ENCODE data around the gene SEC14L2. TPM values are rescaled to one million over a fixed set of nuclear protein-coding genes. Genes with fewer than 3 reads are reported as not detected.

The SEC14L2 gene
- total and polyA plus RNA-seq, 3 donors from 2014 or later: 2.2 to 4.7 (median 3.5) TPM

DNA sequence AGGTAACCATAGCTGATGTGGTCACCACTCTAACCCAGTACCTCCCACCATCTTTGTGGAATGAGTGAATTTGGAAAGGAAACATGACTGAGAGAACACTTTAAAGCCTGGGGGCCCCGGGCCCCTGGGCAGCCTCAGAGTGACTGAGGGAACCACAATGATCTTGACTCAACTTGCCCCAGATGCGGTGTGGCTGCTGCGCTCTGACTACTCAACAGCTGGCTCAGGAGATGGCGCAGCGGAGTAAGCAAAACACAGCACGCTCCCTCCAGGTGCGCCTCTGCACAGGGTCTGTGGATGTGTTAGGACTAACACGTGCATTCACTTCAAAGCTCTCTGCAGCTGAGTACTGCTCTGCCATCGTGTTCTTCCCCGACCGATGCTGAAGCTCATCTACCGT lies 15.6 kb upstream of the SEC14L2 start:
- TF ChIP-seq POLR2A (IDR thresholded peaks at IDR 0.05): no peak
- TF ChIP-seq, protein P1, sequence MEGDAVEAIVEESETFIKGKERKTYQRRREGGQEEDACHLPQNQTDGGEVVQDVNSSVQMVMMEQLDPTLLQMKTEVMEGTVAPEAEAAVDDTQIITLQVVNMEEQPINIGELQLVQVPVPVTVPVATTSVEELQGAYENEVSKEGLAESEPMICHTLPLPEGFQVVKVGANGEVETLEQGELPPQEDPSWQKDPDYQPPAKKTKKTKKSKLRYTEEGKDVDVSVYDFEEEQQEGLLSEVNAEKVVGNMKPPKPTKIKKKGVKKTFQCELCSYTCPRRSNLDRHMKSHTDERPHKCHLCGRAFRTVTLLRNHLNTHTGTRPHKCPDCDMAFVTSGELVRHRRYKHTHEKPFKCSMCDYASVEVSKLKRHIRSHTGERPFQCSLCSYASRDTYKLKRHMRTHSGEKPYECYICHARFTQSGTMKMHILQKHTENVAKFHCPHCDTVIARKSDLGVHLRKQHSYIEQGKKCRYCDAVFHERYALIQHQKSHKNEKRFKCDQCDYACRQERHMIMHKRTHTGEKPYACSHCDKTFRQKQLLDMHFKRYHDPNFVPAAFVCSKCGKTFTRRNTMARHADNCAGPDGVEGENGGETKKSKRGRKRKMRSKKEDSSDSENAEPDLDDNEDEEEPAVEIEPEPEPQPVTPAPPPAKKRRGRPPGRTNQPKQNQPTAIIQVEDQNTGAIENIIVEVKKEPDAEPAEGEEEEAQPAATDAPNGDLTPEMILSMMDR (IDR thresholded peaks at IDR 0.05): no peak
- H3K27ac ChIP-seq: no peak overlapping the region
- no peaks in the 10 kb centered on the region for H3K27me3 ChIP-seq
- peaks cover 1% of the 10 kb centered on the region for H3K4me1 ChIP-seq
- intact Hi-C loops (cut with DNase I; ENCODE audit: low total_unique reads): no loop called here
- H3K4me3 ChIP-seq: no peak overlapping the region
- no peaks in the 10 kb centered on the region for H3K36me3 ChIP-seq (ENCODE audit: low read depth, missing control alignments)
- no peaks in the 10 kb centered on the region for H3K9me3 ChIP-seq
- 86 to 87% methylated on average over 12 of the region's 12 CpGs for WGBS, 2 donors
- DNase-seq: no peak

- intact Hi-C loops (cut with DNase I; ENCODE audit: low total_unique reads): no loop called here
- Histone ChIP-seq H3K4me3 (no peak overlapping the region), H3K27ac (no peak overlapping the region), H3K4me1 (peaks cover 7% of the 10 kb centered on the region), H3K27me3 (no peaks in the 10 kb centered on the region), H3K9me3 (no peaks in the 10 kb centered on the region), H3K36me3 (ENCODE audit: low read depth, missing control alignments) (no peaks in the 10 kb centered on the region)
- TF ChIP-seq, protein P1 (IDR thresholded peaks at IDR 0.05): no peak
- TF ChIP-seq POLR2A (IDR thresholded peaks at IDR 0.05): no peak
- WGBS, 2 donors: 91 to 95% methylated on average over 5 of the region's 5 CpGs
- DNase-seq: no peak
These were observed 14.5 kb upstream of the SEC14L2 start for GRCh38 chr22:30382340-30382739.

GRCh38 chr22:30383061-30383460 lies 13.8 kb upstream of the SEC14L2 start:
- no peak overlapping the region for H3K27ac ChIP-seq
- whole genome bisulfite sequencing, 2 donors: 61 to 76% methylated on average over 3 of the region's 3 CpGs
- intact Hi-C loops (cut with DNase I; ENCODE audit: low total_unique reads): no loop called here
- TF ChIP-seq, protein P1 (IDR thresholded peaks at IDR 0.05): no peak
- no peak for TF ChIP-seq POLR2A (IDR thresholded peaks at IDR 0.05)
- DNase-seq: no peak
- no peak overlapping the region for H3K4me3 ChIP-seq
- no peaks in the 10 kb centered on the region for H3K9me3 ChIP-seq
- no peaks in the 10 kb centered on the region for H3K36me3 ChIP-seq (ENCODE audit: low read depth, missing control alignments)
- H3K4me1 ChIP-seq: peaks cover 10% of the 10 kb centered on the region
- no peaks in the 10 kb centered on the region for H3K27me3 ChIP-seq

DNA sequence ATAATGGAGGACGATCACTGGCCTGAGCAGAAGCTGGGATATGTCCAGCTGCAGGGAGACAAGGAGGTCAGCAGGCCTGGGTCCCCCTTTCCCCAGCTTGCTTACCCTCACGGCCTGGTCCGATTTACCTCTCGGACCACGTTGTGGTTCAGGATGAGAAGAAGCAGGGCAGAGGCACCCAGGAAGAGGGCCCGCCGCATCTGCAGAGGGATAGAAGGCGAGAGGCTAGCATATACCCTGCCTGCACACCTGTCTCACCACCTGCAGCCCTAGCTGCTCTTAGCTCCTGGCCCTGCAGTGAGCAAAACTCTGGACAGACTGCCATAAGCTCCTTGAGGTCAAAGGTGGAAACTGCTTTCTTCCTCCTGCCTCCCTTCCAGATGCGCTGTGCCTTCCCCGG lies 10.9 kb upstream of the SEC14L2 start:
- no peaks in the 10 kb centered on the region for H3K9me3 ChIP-seq
- H3K36me3 ChIP-seq (ENCODE audit: low read depth, missing control alignments): no peaks in the 10 kb centered on the region
- peaks cover 10% of the 10 kb centered on the region for H3K4me1 ChIP-seq
- TF ChIP-seq, protein P1 (IDR thresholded peaks at IDR 0.05): no peak
- no peak for TF ChIP-seq POLR2A (IDR thresholded peaks at IDR 0.05)
- intact Hi-C loops (cut with DNase I; ENCODE audit: low total_unique reads): loop anchor here (5.0 kb wide), 1 partner anchor 124 kb away; no protein-coding TSS in a partner anchor
- DNase-seq: no peak
- H3K27me3 ChIP-seq: no peaks in the 10 kb centered on the region
- no peak overlapping the region for H3K27ac ChIP-seq
- H3K4me3 ChIP-seq: no peak overlapping the region
- 87 to 92% methylated on average over 10 of the region's 10 CpGs for WGBS, 2 donors

DNA sequence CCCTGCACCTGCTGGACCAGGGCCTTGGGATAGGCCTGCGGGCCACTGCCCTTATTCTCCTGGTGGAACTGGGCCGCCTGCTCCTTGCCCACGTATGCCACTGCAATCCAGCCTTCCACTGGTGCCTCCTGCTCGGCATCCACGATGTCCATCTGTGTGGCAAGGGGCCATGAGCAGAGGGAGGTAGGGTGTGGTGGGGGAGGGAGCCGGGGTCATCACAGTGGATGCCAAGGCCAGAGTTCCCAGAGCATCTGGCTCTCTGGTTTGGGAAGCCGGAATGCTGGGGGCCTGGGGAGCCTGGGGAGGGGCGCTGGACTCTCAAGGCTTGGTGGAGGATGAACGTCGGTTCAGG lies 10.2 kb upstream of the SEC14L2 start:
- Histone ChIP-seq H3K4me1 (peaks cover 10% of the 10 kb centered on the region), H3K9me3 (no peaks in the 10 kb centered on the region), H3K27me3 (no peaks in the 10 kb centered on the region), H3K27ac (peak overlapping the region in 1 of 2 donors; percentile 69), H3K4me3 (peak overlapping the region; percentile 58 to 59), H3K36me3 (ENCODE audit: low read depth, missing control alignments) (no peaks in the 10 kb centered on the region)
- no peak for TF ChIP-seq POLR2A (IDR thresholded peaks at IDR 0.05)
- TF ChIP-seq, protein P1 (IDR thresholded peaks at IDR 0.05): no peak
- intact Hi-C loops (cut with DNase I; ENCODE audit: low total_unique reads): loop anchor here (5.0 kb wide), 1 partner anchor 124 kb away; no protein-coding TSS in a partner anchor
- no peak for DNase-seq
- WGBS, 2 donors: 11 to 18% methylated on average over 9 to 10 of the region's 10 CpGs

All from testis (tissue), 3 donors.